Neural progenitor cell (in vitro differentiated cells): Measurements from ENCODE around the gene SLC11A2. TPM values are rescaled to one million over a fixed set of nuclear protein-coding genes. Genes with fewer than 3 reads are reported as not detected.

ENCODE experiments used
- DNase-seq: peaks from one replicate; pipeline ENCODE4 v3.0.0-alpha.2; 2016; ENCODE audit warnings: low spot score
- H2AFZ ChIP-seq: fragments of 200-600 bp; sonication (generic); replicated peaks from 2 replicates; pipeline ENCODE4 v1.6.1; 2016; ENCODE audit warnings: antibody characterized with exemption
- H3F3A ChIP-seq: fragments of 200-600 bp; sonication (generic); 2 replicates; pipeline ENCODE4 v1.6.1; 2016; ENCODE audit warnings: antibody characterized with exemption, low read depth
- H3K27ac ChIP-seq: fragments of 200-600 bp; sonication (generic); 2 replicates; pipeline ENCODE4 v1.5.1; 2016; ENCODE audit warnings: mild to moderate bottlenecking
- H3K27me3 ChIP-seq: fragments of 200-600 bp; sonication (generic); 2 replicates; pipeline ENCODE4 v1.6.1; 2016; ENCODE audit warnings: mild to moderate bottlenecking, moderate library complexity
- H3K36me3 ChIP-seq: fragments of 200-600 bp; sonication (generic); 2 replicates; pipeline ENCODE4 v1.5.1; 2016
- H3K4me1 ChIP-seq: fragments of 200-600 bp; sonication (generic); 2 replicates; pipeline ENCODE4 v1.6.1; 2016; ENCODE audit warnings: mixed run types
- H3K4me2 ChIP-seq: fragments of 200-600 bp; sonication (generic); 2 replicates; pipeline ENCODE4 v1.6.1; 2016
- H3K4me3 ChIP-seq: fragments of 200-600 bp; sonication (generic); 2 replicates; pipeline ENCODE4 v1.5.1; 2016
- H3K79me2 ChIP-seq: fragments of 200-600 bp; sonication (generic); 2 replicates; pipeline ENCODE4 v1.6.1; 2016; ENCODE audit warnings: low read depth
- H3K9ac ChIP-seq: fragments of 200-600 bp; sonication (generic); 2 replicates; pipeline ENCODE4 v1.6.1; 2016
- H3K9me3 ChIP-seq: fragments of 200-600 bp; sonication (generic); 2 replicates; pipeline ENCODE4 v1.5.1; 2016; ENCODE audit warnings: low read depth
- H4K20me1 ChIP-seq: fragments of 200-600 bp; sonication (generic); 2 replicates; pipeline ENCODE4 v1.6.1; 2016; ENCODE audit warnings: low read depth
- H3K27ac Mint-ChIP-seq: 3 replicates; pipeline ENCODE4 v1.8.0; 2021; ENCODE audit warnings: mixed read lengths
- H3K27me3 Mint-ChIP-seq: 2 replicates; pipeline ENCODE4 v1.8.0; 2022; ENCODE audit warnings: low read depth, mild to moderate bottlenecking, inconsistent platforms, moderate library complexity, mixed read lengths; ENCODE audit not compliant: insufficient read depth
- H3K36me3 Mint-ChIP-seq: 3 replicates; pipeline ENCODE4 v1.8.0; 2021; ENCODE audit warnings: mixed read lengths
- H3K4me1 Mint-ChIP-seq: 3 replicates; pipeline ENCODE4 v1.8.0; 2021; ENCODE audit warnings: mixed read lengths
- H3K4me3 Mint-ChIP-seq: 3 replicates; pipeline ENCODE4 v1.8.0; 2021; ENCODE audit warnings: mild to moderate bottlenecking, moderate library complexity, mixed read lengths
- H3K9me3 Mint-ChIP-seq: 3 replicates; pipeline ENCODE4 v1.8.0; 2020; ENCODE audit warnings: mixed read lengths
- CTCF ChIP-seq: fragments of 200-600 bp; sonication (generic); IDR thresholded peaks from 2 replicates; pipeline ENCODE4 v1.5.1; 2017; ENCODE audit warnings: antibody characterized with exemption, mild to moderate bottlenecking
- EZH2 ChIP-seq: fragments of 200-600 bp; sonication (generic); IDR thresholded peaks from 2 replicates; pipeline ENCODE4 v1.6.1; 2017; ENCODE audit warnings: antibody characterized with exemption, mild to moderate bottlenecking, moderate library complexity
- EZH2phosphoT487 ChIP-seq: fragments of 200-600 bp; sonication (generic); IDR thresholded peaks from 2 replicates; pipeline ENCODE4 v1.6.1; 2017; ENCODE audit warnings: antibody characterized with exemption
- total RNA-seq: library from RNA; depleted of rRNA; stranded (reverse); fragments of >200 nt; gene quantifications from 2 replicates; pipeline ENCODE4 v1.2.3, GENCODE V29; 2015; ENCODE audit warnings: low replicate concordance

The SLC11A2 gene
- total RNA-seq, 1 donor from 2014 or later: 62.7 TPM

- Mint-ChIP-seq H3K9me3 (no peaks in the 10 kb centered on the region), H3K4me1 (peaks cover 19% of the 10 kb centered on the region), H3K36me3 (no peaks in the 10 kb centered on the region), H3K27me3 (peaks cover 4% of the 10 kb centered on the region), H3K4me3 (no peak overlapping the region), H3K27ac (no peak overlapping the region)
- no peak overlapping the region for H3K9ac ChIP-seq
- H3F3A ChIP-seq: peaks cover 3% of the 10 kb centered on the region
- no peak overlapping the region for H3K4me3 ChIP-seq
- H3K4me2 ChIP-seq: no peak overlapping the region
- H3K27me3 ChIP-seq: no peaks in the 10 kb centered on the region
- TF ChIP-seq EZH2phosphoT487 (no peak), CTCF (no peak), EZH2 (no peak)
- H2AFZ ChIP-seq: peak overlapping the region; percentile 20
- DNase-seq: no peak
- no peaks in the 10 kb centered on the region for H3K79me2 ChIP-seq
- H3K9me3 ChIP-seq: no peaks in the 10 kb centered on the region
- H3K36me3 ChIP-seq: no peaks in the 10 kb centered on the region
- no peak overlapping the region for H3K27ac ChIP-seq
- H4K20me1 ChIP-seq: no peaks in the 10 kb centered on the region
- peaks cover 3% of the 10 kb centered on the region for H3K4me1 ChIP-seq
These were observed 6.9 kb upstream of the SLC11A2 start for GRCh38 chr12:51033048-51033447.

GRCh38 chr12:51028813-51029150 is 2.6 kb upstream of the SLC11A2 start:
- DNase-seq: no peak
- Mint-ChIP-seq H3K27ac (no peak overlapping the region), H3K36me3 (no peaks in the 10 kb centered on the region), H3K9me3 (no peaks in the 10 kb centered on the region), H3K4me3 (no peak overlapping the region), H3K27me3 (peaks cover 6% of the 10 kb centered on the region), H3K4me1 (peaks cover 41% of the 10 kb centered on the region)
- TF ChIP-seq EZH2: no peak
- Histone ChIP-seq H2AFZ (no peak overlapping the region), H3K9ac (no peak overlapping the region), H4K20me1 (no peaks in the 10 kb centered on the region), H3K27me3 (no peaks in the 10 kb centered on the region), H3K4me2 (no peak overlapping the region), H3K9me3 (no peaks in the 10 kb centered on the region), H3F3A (peaks cover 36% of the 10 kb centered on the region), H3K4me3 (no peak overlapping the region), H3K27ac (no peak overlapping the region), H3K4me1 (peaks cover 23% of the 10 kb centered on the region), H3K36me3 (no peaks in the 10 kb centered on the region), H3K79me2 (peaks cover 17% of the 10 kb centered on the region)

- Histone ChIP-seq H3K4me3 (no peak overlapping the region), H3K9ac (no peak overlapping the region), H3K9me3 (no peaks in the 10 kb centered on the region), H3K79me2 (peaks cover 22% of the 10 kb centered on the region), H3K4me2 (no peak overlapping the region), H3F3A (peaks cover 36% of the 10 kb centered on the region), H2AFZ (no peak overlapping the region), H3K27ac (no peak overlapping the region), H3K27me3 (no peaks in the 10 kb centered on the region), H3K36me3 (no peaks in the 10 kb centered on the region), H4K20me1 (no peaks in the 10 kb centered on the region), H3K4me1 (peaks cover 25% of the 10 kb centered on the region)
- peak; percentile 53 for TF ChIP-seq CTCF
- no peak for TF ChIP-seq EZH2phosphoT487
- TF ChIP-seq EZH2: no peak
- Mint-ChIP-seq H3K27ac (no peak overlapping the region), H3K27me3 (peaks cover 5% of the 10 kb centered on the region), H3K4me1 (peaks cover 39% of the 10 kb centered on the region), H3K36me3 (no peaks in the 10 kb centered on the region), H3K9me3 (no peaks in the 10 kb centered on the region), H3K4me3 (peak overlapping the region; percentile 68)
- peak; percentile 69 for DNase-seq
These were observed 2.1 kb upstream of the SLC11A2 start for GRCh38 chr12:51028126-51028812.

GRCh38 chr12:51027342-51027835 is 1.2 kb upstream of the SLC11A2 start:
- Mint-ChIP-seq H3K4me3 (peak overlapping the region; percentile 68), H3K27me3 (peaks cover 4% of the 10 kb centered on the region), H3K27ac (peak overlapping the region; percentile 44), H3K36me3 (no peaks in the 10 kb centered on the region), H3K4me1 (peaks cover 38% of the 10 kb centered on the region), H3K9me3 (no peaks in the 10 kb centered on the region)
- no peak for TF ChIP-seq EZH2
- TF ChIP-seq EZH2phosphoT487: no peak
- TF ChIP-seq CTCF: no peak
- Histone ChIP-seq H3F3A (peaks cover 36% of the 10 kb centered on the region), H3K79me2 (peaks cover 31% of the 10 kb centered on the region), H3K4me3 (no peak overlapping the region), H2AFZ (no peak overlapping the region), H3K36me3 (no peaks in the 10 kb centered on the region), H3K4me1 (peaks cover 25% of the 10 kb centered on the region), H4K20me1 (no peaks in the 10 kb centered on the region), H3K4me2 (no peak overlapping the region), H3K27me3 (no peaks in the 10 kb centered on the region), H3K9ac (no peak overlapping the region), H3K27ac (no peak overlapping the region), H3K9me3 (no peaks in the 10 kb centered on the region)
- no peak for DNase-seq
